Inferior parietal cortex (tissue), 1 donor: ENCODE measurements around the gene MYO9A.
"Not testable (repeated sequence)": the region's sequence is repeated elsewhere in the genome, so short reads cannot be mapped to it uniquely, and the experiment has no call there.

ENCODE experiments used
- DNase-seq: peaks from one replicate; pipeline ENCODE4 v3.0.0-alpha.2; 2016; ENCODE audit errors: extremely low spot score

The MYO9A gene

GRCh38 chr15:72086920-72087648 lies 30.9 kb downstream of the MYO9A start:
- DNase-seq: no peak

- DNase-seq: no peak
Observed at GRCh38 chr15:72086010-72086697, 31.8 kb downstream of the MYO9A start.

- no peak for DNase-seq
Observed at GRCh38 chr15:72082176-72082575, 35.8 kb downstream of the MYO9A start.

- no peak for DNase-seq
Observed at GRCh38 chr15:72078887-72079286, 39.1 kb downstream of the MYO9A start.

GRCh38 chr15:72077950-72078349 lies 40.0 kb downstream of the MYO9A start:
- no peak for DNase-seq

GRCh38 chr15:72074335-72075060 lies 43.5 kb downstream of the MYO9A start:
- DNase-seq: no peak

- DNase-seq: not testable (repeated sequence)
Observed at GRCh38 chr15:72071448-72071825, 46.5 kb downstream of the MYO9A start.

- DNase-seq: no peak
Observed at GRCh38 chr15:72070817-72071447, 47.0 kb downstream of the MYO9A start.

- no peak for DNase-seq
Observed at GRCh38 chr15:72068856-72069255, 49.1 kb downstream of the MYO9A start.

GRCh38 chr15:72065801-72066200 lies 52.1 kb downstream of the MYO9A start:
- no peak for DNase-seq

- DNase-seq: no peak
Observed at GRCh38 chr15:72063186-72063585, 54.8 kb downstream of the MYO9A start.

GRCh38 chr15:72062319-72062718 lies 55.6 kb downstream of the MYO9A start:
- DNase-seq: no peak

GRCh38 chr15:72060687-72061250 lies 57.2 kb downstream of the MYO9A start:
- DNase-seq: no peak

- no peak for DNase-seq
Observed at GRCh38 chr15:72058585-72058984, 59.4 kb downstream of the MYO9A start.

- no peak for DNase-seq
Observed at GRCh38 chr15:72057548-72058091, 60.3 kb downstream of the MYO9A start.

- not testable (repeated sequence) for DNase-seq
Observed at GRCh38 chr15:72056217-72056616, 61.7 kb downstream of the MYO9A start.

GRCh38 chr15:72053297-72053696 lies 64.7 kb downstream of the MYO9A start:
- DNase-seq: not testable (repeated sequence)

- no peak for DNase-seq
Observed at GRCh38 chr15:72050700-72051099, 67.2 kb downstream of the MYO9A start.

- no peak for DNase-seq
Observed at GRCh38 chr15:72047020-72047419, 70.9 kb downstream of the MYO9A start.

GRCh38 chr15:72044956-72045355 lies 73.0 kb downstream of the MYO9A start:
- DNase-seq: no peak

GRCh38 chr15:72042865-72043264 lies 75.1 kb downstream of the MYO9A start:
- DNase-seq: no peak

- DNase-seq: no peak
Observed at GRCh38 chr15:72042054-72042453, 75.9 kb downstream of the MYO9A start.
